OCI-LY1 (cell line): Measurements from ENCODE around the gene GNAQ.

Source experiments
- H2AFZ ChIP-seq: fragments of 200-600 bp; sonication (generic), shearing (Covaris generic); 2 replicates; pipeline ENCODE4 v1.6.0; 2014; ENCODE audit warnings: antibody characterized with exemption, mild to moderate bottlenecking, low read length
- H3F3A ChIP-seq: fragments of 200-600 bp; sonication (generic), shearing (Covaris generic); 2 replicates; pipeline ENCODE4 v1.6.0; 2014; ENCODE audit warnings: mild to moderate bottlenecking, antibody characterized with exemption, low read length, moderate library complexity; ENCODE audit not compliant: insufficient read depth
- H3K27ac ChIP-seq: fragments of 200-600 bp; sonication (generic); 2 replicates; pipeline ENCODE4 v1.5.1; 2014; ENCODE audit warnings: low read length, mixed run types, mild to moderate bottlenecking, low read depth; ENCODE audit not compliant: poor library complexity, severe bottlenecking
- H3K27me3 ChIP-seq: fragments of 200-600 bp; sonication (generic); 2 replicates; pipeline ENCODE4 v1.6.0; 2014; ENCODE audit warnings: antibody characterized with exemption, mild to moderate bottlenecking, low read length, moderate library complexity; ENCODE audit not compliant: insufficient read depth
- H3K36me3 ChIP-seq: fragments of 200-600 bp; sonication (generic); 2 replicates; pipeline ENCODE4 v1.6.1; 2014; ENCODE audit warnings: mild to moderate bottlenecking, antibody characterized with exemption, low read length, moderate library complexity, mixed read lengths; ENCODE audit not compliant: insufficient read depth
- H3K4me1 ChIP-seq: fragments of 200-600 bp; sonication (generic); 2 replicates; pipeline ENCODE4 v1.5.1; 2014; ENCODE audit warnings: mild to moderate bottlenecking, low read length, moderate library complexity; ENCODE audit not compliant: insufficient read depth, severe bottlenecking
- H3K4me2 ChIP-seq: fragments of 200-600 bp; sonication (generic), shearing (Covaris generic); 2 replicates; pipeline ENCODE4 v1.6.1; 2014; ENCODE audit warnings: low read length
- H3K4me3 ChIP-seq: fragments of 200-600 bp; sonication (generic); 2 replicates; pipeline ENCODE4 v1.5.1; 2014; ENCODE audit warnings: low read length, low read depth, mild to moderate bottlenecking, mixed read lengths; ENCODE audit not compliant: poor library complexity, severe bottlenecking
- H3K79me2 ChIP-seq: fragments of 200-600 bp; shearing (Covaris generic); 2 replicates; pipeline ENCODE4 v1.6.1; 2016; ENCODE audit warnings: mixed run types, low read length, mixed read lengths; ENCODE audit not compliant: insufficient read depth
- H3K9ac ChIP-seq: fragments of 200-600 bp; sonication (generic), shearing (Covaris generic); 2 replicates; pipeline ENCODE4 v1.6.1; 2014; ENCODE audit warnings: mild to moderate bottlenecking, low read length, mixed read lengths
- H3K9me2 ChIP-seq: fragments of 200-600 bp; sonication (generic), shearing (Covaris generic); 2 replicates; pipeline ENCODE4 v1.6.1; 2014; ENCODE audit warnings: low read depth, mild to moderate bottlenecking, low read length, mixed read lengths
- H3K9me3 ChIP-seq: fragments of 200-600 bp; shearing (Covaris generic); 2 replicates; pipeline ENCODE4 v1.6.1; 2014; ENCODE audit warnings: low read length, mixed read lengths
- H4K20me1 ChIP-seq: fragments of 200-600 bp; sonication (generic), shearing (Covaris generic); 2 replicates; pipeline ENCODE4 v1.6.0; 2016; ENCODE audit warnings: mild to moderate bottlenecking, low read length; ENCODE audit not compliant: insufficient read depth
- EZH2 ChIP-seq: fragments of 200-600 bp; sonication (generic), shearing (Covaris generic); IDR thresholded peaks from 2 replicates; pipeline ENCODE4 v1.8.0; 2017; ENCODE audit warnings: borderline replicate concordance, mixed run types, mild to moderate bottlenecking, antibody characterized with exemption, low read length, moderate library complexity, mixed read lengths
- TF ChIP-seq, protein P1 (sequence below): fragments of 200-600 bp; sonication (generic), shearing (Covaris generic); IDR thresholded peaks from 2 replicates; pipeline ENCODE4 v1.5.1; 2017; ENCODE audit warnings: mild to moderate bottlenecking, antibody characterized with exemption, low read length, moderate library complexity, mixed read lengths

Gene GNAQ

DNA sequence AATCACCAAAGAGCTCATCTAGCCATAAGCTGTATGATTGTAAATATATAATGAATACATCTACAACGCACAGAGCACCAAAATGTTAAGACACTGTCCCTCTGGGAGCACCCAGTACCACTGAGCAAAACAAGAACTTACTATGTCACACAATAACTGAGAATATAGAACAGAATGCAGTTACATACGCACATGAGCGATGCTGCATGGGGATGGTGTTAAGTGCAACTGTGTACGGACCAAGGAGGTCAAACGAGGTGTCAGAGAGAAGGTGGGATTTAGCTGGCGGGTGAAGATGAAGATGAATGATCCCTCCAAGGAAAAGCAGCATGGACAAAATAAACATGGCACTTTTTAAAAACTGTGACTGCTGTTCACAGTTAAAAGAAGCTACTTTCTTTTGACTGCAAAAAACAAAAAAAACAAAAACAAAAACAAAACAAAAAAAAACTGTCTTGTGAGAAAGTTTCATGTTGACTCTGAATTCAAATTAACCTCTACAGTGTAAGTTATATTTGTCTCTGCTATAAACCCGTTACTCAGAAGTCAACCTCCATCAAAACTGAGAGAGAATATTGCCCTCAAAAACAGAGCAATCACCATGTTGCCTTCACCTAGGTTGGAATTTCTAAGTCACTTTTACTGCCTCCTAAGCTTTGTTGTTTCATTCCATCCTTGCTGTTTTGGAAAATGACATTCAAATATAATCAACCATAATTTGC, 213.9 kb downstream of the GNAQ start:
- Histone ChIP-seq H3K9me3 (no peaks in the 10 kb centered on the region), H3K79me2 (no peaks in the 10 kb centered on the region), H3F3A (no peaks in the 10 kb centered on the region), H3K4me1 (no peaks in the 10 kb centered on the region), H3K27me3 (no peaks in the 10 kb centered on the region), H3K27ac (no peak overlapping the region), H3K9me2 (no peaks in the 10 kb centered on the region), H3K36me3 (no peaks in the 10 kb centered on the region), H3K4me3 (no peak overlapping the region), H3K9ac (no peak overlapping the region), H4K20me1 (no peaks in the 10 kb centered on the region), H2AFZ (no peak overlapping the region), H3K4me2 (no peak overlapping the region)
- TF ChIP-seq EZH2: no peak
- TF ChIP-seq, protein P1, sequence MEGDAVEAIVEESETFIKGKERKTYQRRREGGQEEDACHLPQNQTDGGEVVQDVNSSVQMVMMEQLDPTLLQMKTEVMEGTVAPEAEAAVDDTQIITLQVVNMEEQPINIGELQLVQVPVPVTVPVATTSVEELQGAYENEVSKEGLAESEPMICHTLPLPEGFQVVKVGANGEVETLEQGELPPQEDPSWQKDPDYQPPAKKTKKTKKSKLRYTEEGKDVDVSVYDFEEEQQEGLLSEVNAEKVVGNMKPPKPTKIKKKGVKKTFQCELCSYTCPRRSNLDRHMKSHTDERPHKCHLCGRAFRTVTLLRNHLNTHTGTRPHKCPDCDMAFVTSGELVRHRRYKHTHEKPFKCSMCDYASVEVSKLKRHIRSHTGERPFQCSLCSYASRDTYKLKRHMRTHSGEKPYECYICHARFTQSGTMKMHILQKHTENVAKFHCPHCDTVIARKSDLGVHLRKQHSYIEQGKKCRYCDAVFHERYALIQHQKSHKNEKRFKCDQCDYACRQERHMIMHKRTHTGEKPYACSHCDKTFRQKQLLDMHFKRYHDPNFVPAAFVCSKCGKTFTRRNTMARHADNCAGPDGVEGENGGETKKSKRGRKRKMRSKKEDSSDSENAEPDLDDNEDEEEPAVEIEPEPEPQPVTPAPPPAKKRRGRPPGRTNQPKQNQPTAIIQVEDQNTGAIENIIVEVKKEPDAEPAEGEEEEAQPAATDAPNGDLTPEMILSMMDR: no peak

- Histone ChIP-seq H3K4me1 (no peaks in the 10 kb centered on the region), H3K36me3 (no peaks in the 10 kb centered on the region), H3F3A (no peaks in the 10 kb centered on the region), H3K9me3 (no peaks in the 10 kb centered on the region), H2AFZ (no peak overlapping the region), H3K9ac (no peak overlapping the region), H4K20me1 (no peaks in the 10 kb centered on the region), H3K4me3 (no peak overlapping the region), H3K79me2 (no peaks in the 10 kb centered on the region), H3K4me2 (no peak overlapping the region), H3K27ac (no peak overlapping the region), H3K9me2 (no peaks in the 10 kb centered on the region), H3K27me3 (no peaks in the 10 kb centered on the region)
- no peak for TF ChIP-seq EZH2
- TF ChIP-seq, protein P1: no peak
Measured at GRCh38 chr9:77816641-77817341, 214.8 kb downstream of the GNAQ start.

DNA sequence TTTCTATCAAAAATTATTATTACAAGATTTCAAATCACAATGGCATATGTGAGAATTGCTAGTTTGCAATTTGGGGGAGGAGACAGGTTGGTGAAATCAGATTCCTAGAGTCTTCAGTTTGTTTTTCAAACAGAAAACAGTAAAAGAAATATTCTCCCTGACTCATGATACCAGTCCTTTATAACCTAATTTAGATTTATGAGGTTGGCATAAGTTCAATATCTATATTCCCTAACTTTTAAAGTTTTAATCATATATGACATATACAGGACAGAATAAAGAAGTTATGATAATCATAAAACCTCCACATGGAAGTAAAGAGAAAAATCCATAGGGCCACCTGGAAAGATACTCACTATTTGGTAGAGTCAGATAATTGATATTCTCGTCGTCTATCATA, 216.4 kb downstream of the GNAQ start:
- H3K9me2 ChIP-seq: no peaks in the 10 kb centered on the region
- no peaks in the 10 kb centered on the region for H4K20me1 ChIP-seq
- H3K9ac ChIP-seq: no peak overlapping the region
- H3K9me3 ChIP-seq: no peaks in the 10 kb centered on the region
- H3K4me1 ChIP-seq: no peaks in the 10 kb centered on the region
- no peak overlapping the region for H3K27ac ChIP-seq
- H3K27me3 ChIP-seq: 0 out of 2 replicates have a peak, but pooled peaks cover 2% of the 10 kb centered on the region
- TF ChIP-seq, protein P1: no peak
- no peak for TF ChIP-seq EZH2
- no peak overlapping the region for H3K4me2 ChIP-seq
- no peaks in the 10 kb centered on the region for H3K36me3 ChIP-seq
- H2AFZ ChIP-seq: no peak overlapping the region
- H3K79me2 ChIP-seq: no peaks in the 10 kb centered on the region
- H3F3A ChIP-seq: no peaks in the 10 kb centered on the region
- H3K4me3 ChIP-seq: no peak overlapping the region
